ENCODE measurements around the gene TENT4B.

TENT4B gene

GRCh38 chr16:50254072-50254471 lies 101.0 kb downstream of the TENT4B start:
- no peak for TF ChIP-seq CTCF (IDR thresholded peaks at IDR 0.05; ENCODE audit: insufficient read depth, missing control alignments)
- DNase-seq (ENCODE audit: insufficient read length, low spot score): no peak
- no peak for FAIRE-seq

- no peak for FAIRE-seq
- no peak for DNase-seq (ENCODE audit: insufficient read length, low spot score)
- no peak for TF ChIP-seq CTCF (IDR thresholded peaks at IDR 0.05; ENCODE audit: insufficient read depth, missing control alignments)
Observed at GRCh38 chr16:50255538-50255937, 102.4 kb downstream of the TENT4B start.

GRCh38 chr16:50256604-50257003 lies 103.5 kb downstream of the TENT4B start:
- no peak for TF ChIP-seq CTCF (IDR thresholded peaks at IDR 0.05; ENCODE audit: insufficient read depth, missing control alignments)
- no peak for DNase-seq (ENCODE audit: insufficient read length, low spot score)
- no peak for FAIRE-seq

- no peak for FAIRE-seq
- DNase-seq (ENCODE audit: insufficient read length, low spot score): no peak
- TF ChIP-seq CTCF (IDR thresholded peaks at IDR 0.05; ENCODE audit: insufficient read depth, missing control alignments): no peak
Observed at GRCh38 chr16:50257876-50258275, 104.8 kb downstream of the TENT4B start.

GRCh38 chr16:50259334-50260205 lies 106.5 kb downstream of the TENT4B start:
- no peak for FAIRE-seq
- TF ChIP-seq CTCF (IDR thresholded peaks at IDR 0.05; ENCODE audit: insufficient read depth, missing control alignments): no peak
- no peak for DNase-seq (ENCODE audit: insufficient read length, low spot score)

- FAIRE-seq: no peak
- no peak for DNase-seq (ENCODE audit: insufficient read length, low spot score)
- no peak for TF ChIP-seq CTCF (IDR thresholded peaks at IDR 0.05; ENCODE audit: insufficient read depth, missing control alignments)
Observed at GRCh38 chr16:50260206-50261159, 107.4 kb downstream of the TENT4B start.

Measured in D721Med (cell line).